Neural cell (in vitro differentiated cells): ENCODE measurements around the gene RPSA. TPM values are rescaled to one million over a fixed set of nuclear protein-coding genes. Genes with fewer than 3 reads are reported as not detected.

Experiments
- H2AFZ ChIP-seq: fragments of 200-600, 300-800 bp; sonication (generic), shearing (Covaris generic); 2 replicates; pipeline ENCODE4 v1.6.0; 2014; ENCODE audit warnings: low read depth, mild to moderate bottlenecking, antibody characterized with exemption, low read length, moderate library complexity
- H3F3A ChIP-seq: fragments of 200-600 bp; shearing (Covaris generic); 2 replicates; pipeline ENCODE4 v1.6.1; 2016; ENCODE audit warnings: mild to moderate bottlenecking, moderate library complexity, mixed read lengths, antibody characterized with exemption, low read length; ENCODE audit not compliant: insufficient read depth, poor library complexity, severe bottlenecking
- H3K27ac ChIP-seq: fragments of 200-600, 300-800 bp; sonication (generic), shearing (Covaris generic); 2 replicates; pipeline ENCODE4 v1.5.1; 2014; ENCODE audit warnings: mild to moderate bottlenecking, low read length, moderate library complexity
- H3K27me3 ChIP-seq: fragments of 300-800, 200-600 bp; sonication (generic), shearing (Covaris generic); 2 replicates; pipeline ENCODE4 v1.6.0; 2014; ENCODE audit warnings: mild to moderate bottlenecking, low read depth, low read length, moderate library complexity; ENCODE audit not compliant: insufficient read depth
- H3K36me3 ChIP-seq: fragments of 300-800, 200-600 bp; sonication (generic), shearing (Covaris generic); 2 replicates; pipeline ENCODE4 v1.5.1; 2014; ENCODE audit warnings: mild to moderate bottlenecking, antibody characterized with exemption, low read length, moderate library complexity; ENCODE audit not compliant: insufficient read depth
- H3K4me2 ChIP-seq: fragments of 300-800, 200-600 bp; sonication (generic), shearing (Covaris generic); 2 replicates; pipeline ENCODE4 v1.6.0; 2014; ENCODE audit warnings: mild to moderate bottlenecking, low read length
- H3K4me3 ChIP-seq: fragments of 300-800, 200-600 bp; sonication (generic), shearing (Covaris generic); 2 replicates; pipeline ENCODE4 v1.5.1; 2014; ENCODE audit warnings: mild to moderate bottlenecking, low read length, moderate library complexity
- H3K79me2 ChIP-seq: fragments of 200-600 bp; shearing (Covaris generic); replicated peaks from 2 replicates; pipeline ENCODE4 v1.6.0; 2014; ENCODE audit warnings: mild to moderate bottlenecking, low read length, moderate library complexity; ENCODE audit not compliant: insufficient read depth
- H3K9ac ChIP-seq: fragments of 300-800, 200-600 bp; sonication (generic), shearing (Covaris generic); 2 replicates; pipeline ENCODE4 v1.6.1; 2016; ENCODE audit warnings: mild to moderate bottlenecking, low read length, mixed read lengths
- H3K9me2 ChIP-seq: fragments of 200-600 bp; shearing (Covaris generic); 2 replicates; pipeline ENCODE4 v1.6.1; 2016; ENCODE audit warnings: mild to moderate bottlenecking, low read length, mixed read lengths; ENCODE audit not compliant: insufficient read depth
- H3K9me3 ChIP-seq: fragments of 200-600, 300-800 bp; sonication (generic), shearing (Covaris generic); 2 replicates; pipeline ENCODE4 v1.6.1; 2016; ENCODE audit warnings: mild to moderate bottlenecking, mixed run types, low read length, moderate library complexity, mixed read lengths
- H4K20me1 ChIP-seq: fragments of 200-600 bp; shearing (Covaris generic); 2 replicates; pipeline ENCODE4 v1.6.1; 2016; ENCODE audit warnings: mild to moderate bottlenecking, mixed run types; ENCODE audit not compliant: insufficient read depth
- EP300 ChIP-seq: fragments of 450-650 bp; conservative IDR thresholded peaks from 2 replicates; pipeline ENCODE4 v1.6.1; 2014; ENCODE audit warnings: antibody characterized with exemption, mild to moderate bottlenecking, moderate library complexity; ENCODE audit not compliant: poor library complexity, severe bottlenecking
- EZH2 ChIP-seq: fragments of 200-600, 300-800 bp; shearing (Covaris generic), sonication (generic); IDR thresholded peaks from 2 replicates; pipeline ENCODE4 v1.6.1; 2014; ENCODE audit warnings: antibody characterized with exemption, low read length, borderline replicate concordance, mild to moderate bottlenecking; ENCODE audit not compliant: insufficient read depth, poor library complexity, severe bottlenecking
- MXI1 ChIP-seq: fragments of 450-650 bp; conservative IDR thresholded peaks from 2 replicates; pipeline ENCODE4 v1.6.1; 2014; ENCODE audit warnings: antibody characterized with exemption, mild to moderate bottlenecking; ENCODE audit not compliant: poor library complexity, severe bottlenecking
- POLR2AphosphoS5 ChIP-seq: IDR thresholded peaks from 2 replicates; pipeline ENCODE4 v1.6.1; 2012
- RAD21 ChIP-seq: fragments of 450-650 bp; conservative IDR thresholded peaks from 2 replicates; pipeline ENCODE4 v1.6.1; 2014; ENCODE audit warnings: antibody characterized with exemption, mild to moderate bottlenecking, moderate library complexity
- REST ChIP-seq: IDR thresholded peaks from 2 replicates; pipeline ENCODE4 v1.6.1; 2012; ENCODE audit warnings: borderline replicate concordance
- SMC3 ChIP-seq: fragments of 450-650 bp; conservative IDR thresholded peaks from 2 replicates; pipeline ENCODE4 v1.6.1; 2014; ENCODE audit warnings: antibody characterized with exemption, mild to moderate bottlenecking, moderate library complexity; ENCODE audit not compliant: poor library complexity
- TAF1 ChIP-seq: IDR thresholded peaks from 2 replicates; pipeline ENCODE4 v1.6.1; 2012; ENCODE audit warnings: low read depth
- polyA plus RNA-seq: library from polyadenylated mRNA; depleted of rRNA; stranded (reverse); fragments of >200 nt; gene quantifications from 2 replicates; pipeline ENCODE4 v1.2.3, GENCODE V29; 2014
- TF ChIP-seq, protein P1 (sequence below): fragments of 450-650 bp; IDR thresholded peaks from 2 replicates; pipeline ENCODE4 v1.5.1; 2014; ENCODE audit warnings: antibody characterized with exemption, mild to moderate bottlenecking, moderate library complexity; ENCODE audit not compliant: poor library complexity, severe bottlenecking

RPSA gene
- polyA plus RNA-seq, 1 donor from 2014 or later, result 1,629 TPM

DNA sequence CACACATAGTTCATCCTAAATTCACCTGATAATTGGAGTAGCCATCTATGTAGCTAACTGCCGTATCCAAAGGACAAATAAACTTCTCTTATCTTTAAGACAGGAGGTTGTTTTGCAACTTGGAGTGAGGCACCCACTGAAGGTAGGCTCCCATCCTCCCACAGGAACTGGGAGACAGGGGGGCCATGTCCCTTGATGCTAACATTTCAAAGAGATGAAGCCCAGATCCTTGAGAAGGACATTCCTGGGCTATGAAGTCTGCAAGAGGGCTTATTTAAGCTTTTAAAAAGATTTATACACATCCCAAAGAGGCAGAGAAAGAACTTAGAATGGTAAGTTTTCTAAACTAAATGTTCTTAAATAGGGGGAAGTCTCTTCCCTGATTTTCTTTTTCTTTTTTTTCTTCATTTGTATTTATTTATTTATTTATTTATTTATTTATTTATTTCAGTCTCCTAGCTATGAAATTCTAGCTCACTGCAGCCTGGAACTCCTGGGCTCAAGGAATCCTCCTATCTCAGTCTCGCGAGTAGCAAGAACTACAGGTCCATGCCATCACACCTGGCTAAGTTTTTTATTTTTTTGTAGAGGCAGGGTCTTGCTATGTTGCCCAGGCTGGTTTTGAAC, 48.2 kb downstream of the RPSA start:
- H2AFZ ChIP-seq, result no peak overlapping the region
- no peak overlapping the region for H3K4me3 ChIP-seq
- H3K9me3 ChIP-seq, result no peaks in the 10 kb centered on the region
- no peak overlapping the region for H3K4me2 ChIP-seq
- no peaks in the 10 kb centered on the region for H3K79me2 ChIP-seq
- H3F3A ChIP-seq, result no peaks in the 10 kb centered on the region
- no peak overlapping the region for H3K27ac ChIP-seq
- TF ChIP-seq SMC3 (no peak), REST (no peak), RAD21 (no peak), TAF1 (no peak), EZH2 (no peak), MXI1 (no peak), POLR2AphosphoS5 (no peak), EP300 (no peak)
- TF ChIP-seq, protein P1, sequence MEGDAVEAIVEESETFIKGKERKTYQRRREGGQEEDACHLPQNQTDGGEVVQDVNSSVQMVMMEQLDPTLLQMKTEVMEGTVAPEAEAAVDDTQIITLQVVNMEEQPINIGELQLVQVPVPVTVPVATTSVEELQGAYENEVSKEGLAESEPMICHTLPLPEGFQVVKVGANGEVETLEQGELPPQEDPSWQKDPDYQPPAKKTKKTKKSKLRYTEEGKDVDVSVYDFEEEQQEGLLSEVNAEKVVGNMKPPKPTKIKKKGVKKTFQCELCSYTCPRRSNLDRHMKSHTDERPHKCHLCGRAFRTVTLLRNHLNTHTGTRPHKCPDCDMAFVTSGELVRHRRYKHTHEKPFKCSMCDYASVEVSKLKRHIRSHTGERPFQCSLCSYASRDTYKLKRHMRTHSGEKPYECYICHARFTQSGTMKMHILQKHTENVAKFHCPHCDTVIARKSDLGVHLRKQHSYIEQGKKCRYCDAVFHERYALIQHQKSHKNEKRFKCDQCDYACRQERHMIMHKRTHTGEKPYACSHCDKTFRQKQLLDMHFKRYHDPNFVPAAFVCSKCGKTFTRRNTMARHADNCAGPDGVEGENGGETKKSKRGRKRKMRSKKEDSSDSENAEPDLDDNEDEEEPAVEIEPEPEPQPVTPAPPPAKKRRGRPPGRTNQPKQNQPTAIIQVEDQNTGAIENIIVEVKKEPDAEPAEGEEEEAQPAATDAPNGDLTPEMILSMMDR, result no peak
- no peaks in the 10 kb centered on the region for H3K36me3 ChIP-seq
- no peak overlapping the region for H3K9ac ChIP-seq
- no peaks in the 10 kb centered on the region for H3K9me2 ChIP-seq
- no peaks in the 10 kb centered on the region for H4K20me1 ChIP-seq
- H3K27me3 ChIP-seq, result no peaks in the 10 kb centered on the region

DNA sequence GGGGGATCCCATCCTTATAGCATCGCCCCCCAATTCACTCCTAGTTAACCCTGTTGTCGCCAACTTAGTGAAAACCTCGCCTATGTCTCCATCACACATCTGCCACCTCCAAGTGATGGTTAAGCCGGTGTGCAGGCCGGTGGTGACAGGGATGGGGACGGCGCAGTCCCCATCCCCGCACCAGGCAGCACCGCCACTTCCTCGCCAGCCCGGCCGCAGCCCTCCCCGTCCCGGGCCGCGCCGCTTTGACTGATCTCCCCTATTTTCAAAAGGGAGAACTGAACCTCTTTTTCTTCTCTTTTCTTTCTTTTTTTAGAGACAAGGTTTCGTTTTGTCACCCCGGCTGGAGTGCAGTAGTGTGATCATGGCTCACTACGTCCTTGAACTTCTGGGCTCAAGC, 49.6 kb downstream of the RPSA start:
- H3K9ac ChIP-seq, result no peak overlapping the region
- no peak overlapping the region for H3K4me3 ChIP-seq
- no peak overlapping the region for H3K4me2 ChIP-seq
- TF ChIP-seq, protein P1, result no peak
- TF ChIP-seq SMC3 (no peak), POLR2AphosphoS5 (no peak), REST (no peak), TAF1 (no peak), EZH2 (no peak), RAD21 (no peak), MXI1 (no peak), EP300 (no peak)
- no peaks in the 10 kb centered on the region for H3F3A ChIP-seq
- no peak overlapping the region for H2AFZ ChIP-seq
- H3K27me3 ChIP-seq, result no peaks in the 10 kb centered on the region
- no peaks in the 10 kb centered on the region for H3K79me2 ChIP-seq
- H3K36me3 ChIP-seq, result no peaks in the 10 kb centered on the region
- H3K27ac ChIP-seq, result no peak overlapping the region
- no peaks in the 10 kb centered on the region for H3K9me2 ChIP-seq
- no peaks in the 10 kb centered on the region for H4K20me1 ChIP-seq
- H3K9me3 ChIP-seq, result no peaks in the 10 kb centered on the region
